ENCODE measurements around the gene TLCD2. TPM values are rescaled to one million over a fixed set of nuclear protein-coding genes. Genes with fewer than 3 reads are reported as not detected.
"Not testable (repeated sequence)": the region's sequence is repeated elsewhere in the genome, so short reads cannot be mapped to it uniquely, and the experiment has no call there.

The TLCD2 gene
- polyA plus RNA-seq, 3 donors, result 5.8 to 7.1 (median 5.8) TPM

- DNase-seq, result no peak
Measured at GRCh38 chr17:1737531-1738291, 27.5 kb upstream of the TLCD2 start.

- no peak for DNase-seq
Measured at GRCh38 chr17:1736348-1737281, 26.4 kb upstream of the TLCD2 start.

- DNase-seq, result no peak
Measured at GRCh38 chr17:1735834-1736347, 25.7 kb upstream of the TLCD2 start.

GRCh38 chr17:1735418-1735817 is 25.2 kb upstream of the TLCD2 start:
- no peak for DNase-seq

- DNase-seq, result no peak
Measured at GRCh38 chr17:1733759-1734158, 23.6 kb upstream of the TLCD2 start.

GRCh38 chr17:1732833-1733321 is 22.7 kb upstream of the TLCD2 start:
- no peak for DNase-seq

GRCh38 chr17:1732241-1732832 is 22.2 kb upstream of the TLCD2 start:
- no peak for DNase-seq

- DNase-seq, result no peak
Measured at GRCh38 chr17:1731194-1731506, 21.0 kb upstream of the TLCD2 start.

- DNase-seq, result no peak
Measured at GRCh38 chr17:1730326-1731193, 20.4 kb upstream of the TLCD2 start.

GRCh38 chr17:1729966-1730325 is 19.8 kb upstream of the TLCD2 start:
- DNase-seq, result no peak

- no peak for DNase-seq
Measured at GRCh38 chr17:1727876-1728630, 17.9 kb upstream of the TLCD2 start.

GRCh38 chr17:1727258-1727789 is 17.1 kb upstream of the TLCD2 start:
- DNase-seq, result no peak

- no peak for DNase-seq
Measured at GRCh38 chr17:1726626-1727257, 16.6 kb upstream of the TLCD2 start.

- DNase-seq, result no peak
Measured at GRCh38 chr17:1725642-1726511, 15.7 kb upstream of the TLCD2 start.

- no peak for DNase-seq
Measured at GRCh38 chr17:1724869-1725641, 14.9 kb upstream of the TLCD2 start.

- DNase-seq, result peak; percentile 84
Measured at GRCh38 chr17:1724351-1724868, 14.2 kb upstream of the TLCD2 start, which contains the start of gene WDR81. Gene WDR81, plus strand, starts transcription at chr17:1724704. Its CDS starts 256 bp downstream, at chr17:1724960.

GRCh38 chr17:1722022-1722421 is 11.8 kb upstream of the TLCD2 start:
- DNase-seq, result not testable (repeated sequence)

All from renal pelvis (tissue), 4 donors.